Naive B cell (primary cell): ENCODE measurements around the gene CD46. TPM values are rescaled to one million over a fixed set of nuclear protein-coding genes. Genes with fewer than 3 reads are reported as not detected.

Experiments used
- ATAC-seq, 2 donors: fragments of 150-1000 bp; cut with Tn5 transposase; 2 replicates each; pipeline ENCODE4 v1.10.0; 2021; ENCODE audit warnings: low read depth in 2 of 2, mild to moderate bottlenecking in 2 of 2, moderate library complexity in 2 of 2
- DNase-seq: peaks from one replicate; pipeline ENCODE4 v3.0.0; 2022
- H3K27ac Mint-ChIP-seq, 6 donors: one replicate each; pipeline ENCODE4 v1.8.0; 2020 to 2022; ENCODE audit warnings: mild to moderate bottlenecking in 6 of 6, mixed read lengths in 6 of 6, moderate library complexity in 5 of 6, inconsistent platforms in 2 of 6
- H3K27me3 Mint-ChIP-seq, 3 donors: one replicate each; pipeline ENCODE4 v1.8.0; 2021 to 2022; ENCODE audit warnings: mixed read lengths in 3 of 3, mild to moderate bottlenecking in 1 of 3
- H3K36me3 Mint-ChIP-seq, 2 donors: one replicate each; pipeline ENCODE4 v1.8.0; 2020 to 2022; ENCODE audit warnings: mixed read lengths in 2 of 2, inconsistent platforms in 1 of 2, mild to moderate bottlenecking in 1 of 2
- H3K4me1 Mint-ChIP-seq, 3 donors: one replicate each; pipeline ENCODE4 v1.8.0; 2020 to 2022; ENCODE audit warnings: mixed read lengths in 3 of 3, inconsistent platforms in 1 of 3, mild to moderate bottlenecking in 1 of 3, moderate library complexity in 1 of 3
- H3K4me3 Mint-ChIP-seq, 8 donors: one replicate each; pipeline ENCODE4 v1.8.0; 2020 to 2022; ENCODE audit warnings: mild to moderate bottlenecking in 8 of 8, mixed read lengths in 8 of 8, moderate library complexity in 8 of 8, inconsistent platforms in 2 of 8
- H3K9me3 Mint-ChIP-seq, 7 donors: one replicate each; pipeline ENCODE4 v1.8.0; 2020 to 2022; ENCODE audit warnings: mixed read lengths in 7 of 7, mild to moderate bottlenecking in 5 of 7, inconsistent platforms in 2 of 7, moderate library complexity in 1 of 7
- polyA plus RNA-seq, 6 donors: library from polyadenylated mRNA; unstranded; fragments of 300-500 nt; fragmentation: Illumina TruSeq; gene quantifications; one replicate each; pipeline ENCODE4 v1.2.3, GENCODE V29; 2021; ENCODE audit warnings: low read depth in 6 of 6

CD46 gene
- polyA plus RNA-seq, 6 donors from 2014 or later: 75.9 to 140 (median 98.2) TPM

DNA sequence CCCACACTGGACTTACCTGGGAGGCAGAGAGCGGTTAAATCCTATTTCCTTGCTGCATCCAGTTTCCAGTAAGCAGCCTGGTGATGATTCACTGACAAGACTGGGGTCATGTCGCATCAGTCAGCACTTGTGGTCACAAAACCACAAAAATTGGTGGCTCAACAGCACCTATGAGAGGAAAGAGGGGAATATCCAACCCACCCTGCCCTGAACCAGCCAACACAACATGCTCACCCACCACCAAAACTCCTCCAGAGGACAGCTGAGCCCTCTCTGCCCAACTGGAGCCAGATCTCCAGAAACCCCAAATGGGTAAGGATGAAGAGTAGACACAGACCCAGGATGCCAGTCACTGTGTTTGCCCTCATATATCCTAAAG lies 64.0 kb downstream of the CD46 start:
- Mint-ChIP-seq H3K9me3 (no peaks in the 10 kb centered on the region), H3K4me1 (peaks cover 67 to 87% (median 79%) of the 10 kb centered on the region in 3 donors), H3K27me3 (no peaks in the 10 kb centered on the region), H3K36me3 (peaks cover 6 to 52% of the 10 kb centered on the region in 2 donors), H3K4me3 (no peak overlapping the region), H3K27ac (peak overlapping the region in 4 of 6 donors; percentile 24 to 99 (median 74))
- DNase-seq (no peak), ATAC-seq (no peak)

DNA sequence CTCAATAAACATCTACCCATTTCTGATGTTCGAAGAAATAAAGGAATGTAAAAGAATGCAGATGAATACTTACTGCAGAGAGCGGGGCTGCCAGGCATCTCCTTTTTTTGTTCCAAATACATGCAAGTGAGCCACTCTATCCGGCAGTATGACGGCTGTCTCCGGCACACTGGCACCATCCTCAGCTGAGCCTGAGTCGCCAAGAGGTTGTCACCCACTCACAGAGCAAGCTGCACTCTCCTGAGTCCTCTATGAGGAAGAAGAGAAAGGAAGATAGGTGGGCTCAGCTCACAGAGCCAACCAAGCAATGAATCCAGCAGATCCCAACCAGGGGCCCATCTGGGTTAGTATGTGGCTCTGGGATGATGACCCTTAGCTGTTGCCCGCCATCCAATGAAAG lies 65.3 kb downstream of the CD46 start:
- Mint-ChIP-seq H3K36me3 (peaks cover 10 to 51% of the 10 kb centered on the region in 2 donors), H3K4me3 (peak overlapping the region in 2 of 8 donors; percentile 46 to 73)

DNA sequence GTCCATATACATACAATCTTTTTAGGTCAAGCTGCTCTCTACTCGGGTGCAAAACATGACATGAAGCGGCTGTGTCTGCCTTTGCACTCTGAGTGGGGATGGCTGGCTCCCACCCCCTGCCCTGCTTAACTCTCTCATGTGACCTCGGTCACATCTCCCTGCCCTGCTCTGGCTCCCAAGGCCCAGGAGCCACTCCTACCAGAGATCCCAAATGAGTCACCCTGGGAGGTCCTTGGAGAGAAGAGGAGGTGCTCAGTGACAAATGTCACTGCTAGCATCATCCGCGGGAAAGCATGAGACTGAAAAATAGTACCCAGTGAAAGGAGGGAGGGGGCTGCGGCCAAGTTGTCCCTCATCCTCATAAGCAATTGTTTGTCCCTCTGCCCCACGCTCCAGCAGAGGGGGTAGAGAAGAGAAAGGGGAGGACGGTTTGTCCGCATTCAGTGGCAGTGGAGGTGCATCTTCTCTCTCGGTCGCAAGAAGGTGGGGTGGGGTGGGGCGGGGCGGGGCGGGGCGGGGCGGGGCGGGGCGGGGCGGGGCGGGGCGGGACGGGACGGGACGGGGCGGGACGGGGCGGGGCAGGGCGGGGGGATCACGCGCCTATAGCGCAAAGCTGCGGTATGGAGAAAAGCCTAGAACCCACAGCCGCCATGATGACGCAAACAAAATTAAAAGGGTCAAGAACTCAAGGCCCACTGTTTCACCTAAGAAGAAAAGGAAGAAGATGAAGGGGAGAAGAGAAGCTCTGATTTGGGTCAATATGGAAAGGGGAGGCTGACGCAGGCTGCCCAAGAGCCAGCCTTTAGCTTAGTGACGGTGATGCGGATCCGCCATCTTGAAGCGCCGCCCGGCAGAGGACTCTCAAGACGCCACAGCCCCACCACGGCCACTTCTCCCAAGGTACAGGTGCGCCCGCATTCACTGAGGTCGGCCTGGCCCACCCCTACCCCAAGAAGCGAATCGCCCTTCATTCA lies 66.2 kb downstream of the CD46 start:
- peak overlapping the region in 4 of 8 donors; percentile 15 to 72 (median 48) for H3K4me3 Mint-ChIP-seq
- H3K9me3 Mint-ChIP-seq: no peaks in the 10 kb centered on the region
- ATAC-seq (no peak), DNase-seq (no peak)
- H3K27me3 Mint-ChIP-seq: no peaks in the 10 kb centered on the region
- H3K27ac Mint-ChIP-seq: peak overlapping the region in 5 of 6 donors; percentile 22 to 99 (median 27)
- H3K36me3 Mint-ChIP-seq: peaks cover 17 to 56% of the 10 kb centered on the region in 2 donors
- H3K4me1 Mint-ChIP-seq: peaks cover 72 to 91% (median 87%) of the 10 kb centered on the region in 3 donors

More for the DNA sequence above, 65.3 kb downstream of the CD46 start:
- Mint-ChIP-seq H3K4me1 (peaks cover 66 to 87% (median 85%) of the 10 kb centered on the region in 3 donors), H3K9me3 (no peaks in the 10 kb centered on the region), H3K27me3 (no peaks in the 10 kb centered on the region), H3K27ac (peak overlapping the region in 4 of 6 donors; percentile 54 to 99 (median 81))
- DNase-seq (no peak), ATAC-seq (no peak)

GRCh38 chr1:207818971-207819451 lies 67.2 kb downstream of the CD46 start:
- Mint-ChIP-seq H3K27me3 (peaks cover 0 to 5% (median 4%) of the 10 kb centered on the region in 3 donors), H3K27ac (peak overlapping the region in 4 of 6 donors; percentile 87 to 99 (median 92)), H3K9me3 (peaks cover 0 to 4% (median 2%) of the 10 kb centered on the region in 7 donors), H3K36me3 (peaks cover 21 to 58% of the 10 kb centered on the region in 2 donors), H3K4me1 (peaks cover 69 to 89% (median 84%) of the 10 kb centered on the region in 3 donors), H3K4me3 (peak overlapping the region in 2 of 8 donors; percentile 9 to 44)
- DNase-seq: no peak
- ATAC-seq: no peak

- H3K27me3 Mint-ChIP-seq: peaks cover 0 to 6% (median 5%) of the 10 kb centered on the region in 3 donors
- H3K4me1 Mint-ChIP-seq: peaks cover 67 to 88% (median 87%) of the 10 kb centered on the region in 3 donors
- H3K9me3 Mint-ChIP-seq: peaks cover 0 to 5% (median 2%) of the 10 kb centered on the region in 7 donors
- H3K36me3 Mint-ChIP-seq: peaks cover 22 to 54% of the 10 kb centered on the region in 2 donors
- H3K27ac Mint-ChIP-seq: peak overlapping the region; percentile 50 to 100 (median 94)
- ATAC-seq (no peak), DNase-seq (no peak)
- H3K4me3 Mint-ChIP-seq: peak overlapping the region; percentile 79 to 99 (median 96)
Measured at GRCh38 chr1:207820568-207821463, 69.0 kb downstream of the CD46 start.

- Mint-ChIP-seq H3K27me3 (peaks cover 0 to 6% (median 5%) of the 10 kb centered on the region in 3 donors), H3K9me3 (peaks cover 0 to 5% (median 2%) of the 10 kb centered on the region in 7 donors), H3K4me3 (peak overlapping the region; percentile 94 to 99 (median 97)), H3K4me1 (peaks cover 66 to 88% (median 88%) of the 10 kb centered on the region in 3 donors), H3K36me3 (peaks cover 22 to 47% of the 10 kb centered on the region in 2 donors), H3K27ac (peak overlapping the region; percentile 98 to 100 (median 100))
- no peak for ATAC-seq
- DNase-seq: no peak
Measured at GRCh38 chr1:207821464-207822045, 69.7 kb downstream of the CD46 start.

DNA sequence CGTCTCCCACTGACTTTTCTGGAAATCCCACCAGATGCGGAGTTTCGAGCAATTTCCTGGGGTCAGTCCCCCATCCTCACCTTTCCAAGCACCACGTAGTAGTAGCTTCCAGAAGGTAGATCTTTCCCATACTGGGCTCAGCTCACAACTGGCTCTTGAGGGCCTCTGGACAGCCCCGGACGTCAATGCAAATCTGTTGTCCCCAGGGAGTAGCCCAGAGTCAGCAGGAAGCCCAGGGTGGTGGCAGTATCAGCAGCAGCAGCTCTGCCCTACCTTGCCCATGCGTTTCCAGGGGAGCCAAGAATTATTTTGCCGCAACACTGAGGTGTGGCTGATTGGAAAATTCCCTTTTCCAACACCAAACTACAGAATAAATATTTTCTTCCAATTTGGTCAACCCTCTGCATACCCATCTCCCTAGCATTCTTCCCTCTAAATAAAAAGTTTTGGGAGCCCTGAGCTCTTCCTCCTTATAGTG lies 70.3 kb downstream of the CD46 start:
- Mint-ChIP-seq H3K4me1 (peaks cover 66 to 88% (median 85%) of the 10 kb centered on the region in 3 donors), H3K27ac (peak overlapping the region; percentile 98 to 100 (median 100)), H3K36me3 (peaks cover 22 to 45% of the 10 kb centered on the region in 2 donors), H3K27me3 (peaks cover 0 to 6% (median 5%) of the 10 kb centered on the region in 3 donors), H3K4me3 (peak overlapping the region; percentile 94 to 99 (median 97)), H3K9me3 (peaks cover 0 to 5% (median 2%) of the 10 kb centered on the region in 7 donors)
- DNase-seq: peak; percentile 78
- peak; percentile 41 to 47 for ATAC-seq

GRCh38 chr1:207822602-207823451 lies 71.0 kb downstream of the CD46 start:
- Mint-ChIP-seq H3K27ac (peak overlapping the region; percentile 98 to 100 (median 100)), H3K9me3 (peaks cover 0 to 5% (median 2%) of the 10 kb centered on the region in 7 donors), H3K4me3 (peak overlapping the region; percentile 94 to 99 (median 97)), H3K4me1 (peaks cover 63 to 89% (median 84%) of the 10 kb centered on the region in 3 donors), H3K27me3 (peaks cover 0 to 6% (median 5%) of the 10 kb centered on the region in 3 donors), H3K36me3 (peaks cover 22 to 38% of the 10 kb centered on the region in 2 donors)
- ATAC-seq (peak; percentile 64 to 66), DNase-seq (peak; percentile 86)

- Mint-ChIP-seq H3K27me3 (peaks cover 0 to 6% (median 5%) of the 10 kb centered on the region in 3 donors), H3K4me3 (peak overlapping the region; percentile 94 to 99 (median 97)), H3K36me3 (peaks cover 22 to 34% of the 10 kb centered on the region in 2 donors), H3K27ac (peak overlapping the region; percentile 98 to 100 (median 100)), H3K9me3 (peaks cover 0 to 5% (median 2%) of the 10 kb centered on the region in 7 donors), H3K4me1 (peaks cover 67 to 94% (median 88%) of the 10 kb centered on the region in 3 donors)
- ATAC-seq (no peak), DNase-seq (no peak)
Measured at GRCh38 chr1:207823531-207823879, 71.7 kb downstream of the CD46 start.

DNA sequence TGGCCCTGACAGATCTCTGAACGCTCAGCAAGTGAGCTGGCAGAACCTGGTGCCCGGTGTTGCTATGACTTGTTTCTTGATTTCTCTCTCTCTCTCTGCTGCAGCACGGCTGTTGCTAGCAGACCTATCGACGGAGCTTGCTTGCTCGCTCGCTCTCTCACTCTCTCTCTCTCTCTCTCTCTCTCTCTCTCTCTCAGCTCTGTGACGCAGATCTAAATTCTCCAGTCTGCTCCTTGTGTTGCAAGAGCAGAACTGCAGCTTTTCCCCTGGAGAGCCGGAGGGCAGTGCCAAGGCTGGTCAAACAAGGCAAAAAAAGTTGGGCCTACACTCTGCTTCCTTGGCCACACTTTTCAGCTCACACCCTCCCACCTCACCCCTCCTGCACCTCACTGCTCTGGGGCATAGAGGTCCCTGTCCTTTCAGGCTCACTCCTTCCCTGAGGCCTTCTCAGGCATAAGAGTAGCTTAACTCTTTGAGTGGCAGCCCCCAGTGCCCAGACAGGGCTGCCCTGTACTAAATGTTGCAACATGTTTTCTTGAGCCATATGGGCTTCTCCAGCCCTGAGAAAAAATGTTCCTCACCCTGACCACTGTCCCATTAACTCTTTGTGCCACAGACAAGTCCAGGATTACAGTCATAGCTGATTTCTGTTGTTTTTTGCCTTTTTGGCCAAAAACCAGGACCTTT lies 72.2 kb downstream of the CD46 start:
- DNase-seq (peak; percentile 79), ATAC-seq (peak; percentile 35 to 36)
- Mint-ChIP-seq H3K4me3 (peak overlapping the region; percentile 94 to 99 (median 97)), H3K36me3 (peaks cover 22 to 34% of the 10 kb centered on the region in 2 donors), H3K27ac (peak overlapping the region; percentile 98 to 100 (median 100)), H3K27me3 (peaks cover 0 to 6% (median 5%) of the 10 kb centered on the region in 3 donors), H3K9me3 (peaks cover 0 to 5% (median 2%) of the 10 kb centered on the region in 7 donors), H3K4me1 (peaks cover 73 to 97% (median 89%) of the 10 kb centered on the region in 3 donors)
